HepG2 (cell line): ENCODE results near the gene CRIP1. TPM values are rescaled to one million over a fixed set of nuclear protein-coding genes. Genes with fewer than 3 reads are reported as not detected.

Experiments used
- ATF1 ChIP-seq: IDR thresholded peaks from 2 replicates; pipeline ENCODE4 v1.6.1; 2016; ENCODE audit warnings: mild to moderate bottlenecking, control low read depth
- GABPA ChIP-seq, 2 experiments: IDR thresholded peaks; 2 replicates each; pipeline ENCODE4 v1.6.1; 2011 to 2016; ENCODE audit warnings: low read depth in 2 of 2, low read length in 1 of 2, missing biosample characterization in 1 of 2, missing genetic modification characterization in 1 of 2
- GATAD2A ChIP-seq: IDR thresholded peaks from 2 replicates; pipeline ENCODE4 v1.6.1; 2016
- IRX3 ChIP-seq: sonication (generic); formaldehyde crosslinking; IDR thresholded peaks from 2 replicates; pipeline ENCODE4 v1.8.1; 2023; ENCODE audit warnings: mild to moderate bottlenecking, low read depth, missing genetic modification reagents, borderline replicate concordance
- JUNB ChIP-seq: sonication (generic); formaldehyde crosslinking; IDR thresholded peaks from 2 replicates; pipeline ENCODE4 v1.8.0; 2022; ENCODE audit warnings: missing genetic modification reagents, mild to moderate bottlenecking, borderline replicate concordance
- NFRKB ChIP-seq: fragments of 450-650 bp; IDR thresholded peaks from 2 replicates; pipeline ENCODE4 v1.6.1; 2017
- PAWR ChIP-seq: sonication (generic); formaldehyde crosslinking; IDR thresholded peaks from 2 replicates; pipeline ENCODE4 v1.4.0; 2020; ENCODE audit warnings: missing genetic modification reagents, mild to moderate bottlenecking, borderline replicate concordance
- REPIN1 ChIP-seq: sonication (generic); formaldehyde crosslinking; IDR thresholded peaks from 2 replicates; pipeline ENCODE4 v1.8.0; 2022; ENCODE audit warnings: missing genetic modification reagents, low read depth, mild to moderate bottlenecking, borderline replicate concordance
- SNAPC2 ChIP-seq: sonication (generic); formaldehyde crosslinking; IDR thresholded peaks from 2 replicates; pipeline ENCODE4 v1.8.1; 2022; ENCODE audit warnings: mild to moderate bottlenecking, missing genetic modification reagents
- SNAPC4 ChIP-seq: sonication (generic); formaldehyde crosslinking; IDR thresholded peaks from 2 replicates; pipeline ENCODE4 v1.4.0; 2020; ENCODE audit warnings: mild to moderate bottlenecking, missing genetic modification reagents
- TBX2 ChIP-seq: sonication (generic); formaldehyde crosslinking; IDR thresholded peaks from 2 replicates; pipeline ENCODE4 v1.5.0; 2020; ENCODE audit warnings: missing genetic modification reagents, mild to moderate bottlenecking, borderline replicate concordance
- TOE1 ChIP-seq: sonication (generic); formaldehyde crosslinking; IDR thresholded peaks from 2 replicates; pipeline ENCODE4 v1.4.0; 2020; ENCODE audit warnings: mild to moderate bottlenecking, missing genetic modification reagents
- ZBTB2 ChIP-seq: sonication (generic); formaldehyde crosslinking; IDR thresholded peaks from 2 replicates; pipeline ENCODE4 v1.8.0; 2022; ENCODE audit warnings: low read depth, missing genetic modification reagents
- ZBTB39 ChIP-seq: sonication (generic); formaldehyde crosslinking; IDR thresholded peaks from 2 replicates; pipeline ENCODE4 v1.5.0; 2020; ENCODE audit warnings: missing genetic modification reagents
- ZMYM3 ChIP-seq: sonication (generic); formaldehyde crosslinking; IDR thresholded peaks from 2 replicates; pipeline ENCODE4 v1.5.1; 2020; ENCODE audit warnings: mild to moderate bottlenecking, missing genetic modification reagents
- ZNF282 ChIP-seq: fragments of 450-650 bp; IDR thresholded peaks from 2 replicates; pipeline ENCODE4 v1.6.1; 2018; ENCODE audit not compliant: partially characterized antibody
- ZNF432 ChIP-seq: sonication (generic); formaldehyde crosslinking; IDR thresholded peaks from 2 replicates; pipeline ENCODE4 v1.5.0; 2020; ENCODE audit warnings: missing genetic modification reagents, mild to moderate bottlenecking, borderline replicate concordance
- ZNF549 ChIP-seq: sonication (generic); formaldehyde crosslinking; IDR thresholded peaks from 2 replicates; pipeline ENCODE4 v1.5.0; 2020; ENCODE audit warnings: missing genetic modification reagents
- ZNF550 ChIP-seq: sonication (generic); formaldehyde crosslinking; IDR thresholded peaks from 2 replicates; pipeline ENCODE4 v1.4.0; 2020; ENCODE audit warnings: mild to moderate bottlenecking, missing genetic modification reagents, borderline replicate concordance
- ZNF607 ChIP-seq: sonication (generic); formaldehyde crosslinking; IDR thresholded peaks from 2 replicates; pipeline ENCODE4 v1.5.1; 2020; ENCODE audit warnings: missing genetic modification reagents, mild to moderate bottlenecking, borderline replicate concordance
- ZNF772 ChIP-seq: sonication (generic); formaldehyde crosslinking; IDR thresholded peaks from 2 replicates; pipeline ENCODE4 v1.5.0; 2020; ENCODE audit warnings: mild to moderate bottlenecking, missing genetic modification reagents
- ZNF788 ChIP-seq: sonication (generic); formaldehyde crosslinking; IDR thresholded peaks from 2 replicates; pipeline ENCODE4 v1.5.0; 2020; ENCODE audit warnings: mild to moderate bottlenecking, missing genetic modification reagents, borderline replicate concordance
- polyA plus RNA-seq, 8 experiments: library from polyadenylated mRNA; depleted of rRNA in 3 of 8; stranded (reverse) in 7 of 8; unstranded in 1 of 8; fragments of >200 nt; fragmentation: Illumina TruSeq in 4 of 8; extraction: Trizol in 4 of 8; gene quantifications; 2 replicates each; pipeline versions ENCODE4 v1.2.1 to v1.2.3, GENCODE V29; 2011 to 2016; ENCODE audit warnings: low read depth in 4 of 8, missing spikeins in 1 of 8, mixed read lengths in 1 of 8; ENCODE audit not compliant: insufficient read depth in 1 of 8
- total RNA-seq, 5 experiments: library from RNA; depleted of rRNA; stranded (reverse); fragments of >200 nt; fragmentation: Illumina TruSeq; extraction: Trizol; gene quantifications; 2 replicates each; pipeline ENCODE4 v1.2.3, GENCODE V29; 2016; ENCODE audit warnings: low read depth in 1 of 5

CRIP1 gene
- total and polyA plus RNA-seq, 2 of the 13 experiments (the other 11 are each of a cell fraction or from before 2014, with no cell fraction given) = 53.9 to 59.5 TPM

GRCh38 chr14:105489542-105490266, 3.0 kb downstream of the CRIP1 start (continued):
- TF ChIP-seq ZBTB39 (no peak), NFRKB (no peak), ZNF432 (no peak), GATAD2A (CRISPR knock-in tag) (peak; percentile 32; the same call in 1 of the 2 replicates), ZNF607 (CRISPR knock-in tag) (no peak), PAWR (CRISPR knock-in tag) (no peak), GABPA (IDR thresholded peaks at IDR 0.05; ENCODE audit: low read depth, low read length) (no peak), GABPA (CRISPR knock-in tag; IDR thresholded peaks at IDR 0.05; ENCODE audit: low read depth) (no peak), TOE1 (CRISPR knock-in tag) (no peak), ZNF282 (no peak), SNAPC4 (no peak), IRX3 (CRISPR knock-in tag) (no peak), SNAPC2 (CRISPR knock-in tag) (no peak), TBX2 (CRISPR knock-in tag) (0 out of 2 replicates have a peak, but pooled peaks have one; percentile 24), ZNF788 (no peak), ZNF549 (CRISPR knock-in tag) (no peak), ZMYM3 (no peak), ZBTB2 (CRISPR knock-in tag) (0 out of 2 replicates have a peak, but pooled peaks have one; percentile 7), ATF1 (CRISPR knock-in tag) (no peak), ZNF772 (CRISPR knock-in tag) (peak; percentile 62; the same call in 1 of the 2 replicates), ZNF550 (no peak), JUNB (CRISPR knock-in tag) (no peak), REPIN1 (0 out of 2 replicates have a peak, but pooled peaks have one; percentile 27)
